SK-N-SH (cell line): ENCODE measurements around the gene C20orf204. TPM values are rescaled to one million over a fixed set of nuclear protein-coding genes. Genes with fewer than 3 reads are reported as not detected.

Source experiments
- CTCF ChIA-PET: fragments of 300-600, 350-600 bp; formaldehyde crosslinking; extraction: SDS; loops from one replicate; lab custom pipeline; 2021; lab: Yijun Ruan, JAX
- POLR2A ChIA-PET: fragments of 350-600 bp; sonication (Branson Sonifier 250); formaldehyde crosslinking; extraction: SDS; loops from one replicate; lab custom pipeline; 2020; ENCODE audit warnings: antibody characterized with exemption, inconsistent platforms; lab: Yijun Ruan, JAX
- DNase-seq: peaks from one replicate; pipeline ENCODE4 v3.0.0; 2012
- H2AFZ ChIP-seq: fragments of 200-600 bp; sonication (generic); 2 replicates; pipeline ENCODE4 v1.8.1; 2016; ENCODE audit warnings: antibody characterized with exemption, mild to moderate bottlenecking, low read depth
- H3F3A ChIP-seq: fragments of 200-600 bp; sonication (generic); replicated peaks from 2 replicates; pipeline ENCODE3; 2016; ENCODE audit warnings: antibody characterized with exemption, mild to moderate bottlenecking; ENCODE audit not compliant: insufficient read depth
- H3K27ac ChIP-seq, 2 experiments: fragments of 200-500 bp in 1 of 2; fragments of 200-600 bp in 1 of 2; sonication (Bioruptor generic) in 1 of 2; sonication (generic), shearing (Covaris generic) in 1 of 2; 2 replicates each; pipeline versions ENCODE4 v1.5.1 to v1.6.1; 2014 to 2016; ENCODE audit warnings: low read depth in 2 of 2, inconsistent platforms in 1 of 2, low read length in 1 of 2, mild to moderate bottlenecking in 1 of 2, mixed read lengths in 1 of 2
- H3K27me3 ChIP-seq: fragments of 200-600 bp; sonication (generic), shearing (Covaris generic); 2 replicates; pipeline ENCODE4 v1.6.1; 2016; ENCODE audit warnings: mixed run types; ENCODE audit not compliant: insufficient read depth
- H3K36me3 ChIP-seq, 2 experiments: fragments of 200-500 bp in 1 of 2; fragments of 200-600 bp in 1 of 2; sonication (Bioruptor generic) in 1 of 2; sonication (generic) in 1 of 2; replicated peaks in 1 of 2; 2 replicates each; pipeline versions ENCODE3 to v1.5.1; 2014 to 2016; ENCODE audit warnings: low read length in 1 of 2, mild to moderate bottlenecking in 1 of 2; ENCODE audit not compliant: insufficient read depth in 2 of 2, control insufficient read depth in 1 of 2
- H3K4me1 ChIP-seq, 2 experiments: fragments of 200-500 bp in 1 of 2; fragments of 200-600 bp in 1 of 2; sonication (Bioruptor generic) in 1 of 2; sonication (generic), shearing (Covaris generic) in 1 of 2; 2 replicates each; pipeline versions ENCODE4 v1.5.1 to v1.6.1; 2014 to 2016; ENCODE audit warnings: low read depth in 1 of 2, low read length in 1 of 2, mixed run types in 1 of 2; ENCODE audit not compliant: insufficient read depth in 2 of 2, control insufficient read depth in 1 of 2
- H3K4me2 ChIP-seq: fragments of 200-600 bp; sonication (generic), shearing (Covaris generic); 2 replicates; pipeline ENCODE4 v1.6.1; 2017; ENCODE audit warnings: mixed run types
- H3K4me3 ChIP-seq, 2 experiments: fragments of 200-500 bp in 1 of 2; fragments of 200-600 bp in 1 of 2; sonication (Bioruptor generic) in 1 of 2; sonication (generic), shearing (Covaris generic) in 1 of 2; 2 replicates each; pipeline versions ENCODE4 v1.5.1 to v1.8.1; 2014 to 2016; ENCODE audit warnings: low read depth in 2 of 2, inconsistent platforms in 1 of 2, low read length in 1 of 2, mild to moderate bottlenecking in 1 of 2, mixed read lengths in 1 of 2, moderate library complexity in 1 of 2
- H3K79me2 ChIP-seq: fragments of 200-600 bp; sonication (generic); 2 replicates; pipeline ENCODE4 v1.8.1; 2017; ENCODE audit warnings: mild to moderate bottlenecking; ENCODE audit not compliant: insufficient read depth
- H3K9ac ChIP-seq: fragments of 200-600 bp; sonication (generic); 2 replicates; pipeline ENCODE4 v1.6.1; 2017; ENCODE audit warnings: mixed run types
- H3K9me2 ChIP-seq: fragments of 200-600 bp; sonication (generic); 2 replicates; pipeline ENCODE4 v1.6.1; 2017; ENCODE audit warnings: mixed run types
- H3K9me3 ChIP-seq: fragments of 200-600 bp; sonication (generic); 2 replicates; pipeline ENCODE4 v1.6.1; 2017; ENCODE audit warnings: mixed run types, mild to moderate bottlenecking, moderate library complexity
- H4K20me1 ChIP-seq: fragments of 200-600 bp; sonication (generic); 2 replicates; pipeline ENCODE4 v1.6.1; 2017; ENCODE audit warnings: mild to moderate bottlenecking, mixed run types; ENCODE audit not compliant: insufficient read depth
- CTCF ChIP-seq: fragments of 200-600 bp; sonication (generic); IDR thresholded peaks from 2 replicates; pipeline ENCODE4 v1.6.1; 2017; ENCODE audit warnings: antibody characterized with exemption, mild to moderate bottlenecking, moderate library complexity
- ELF1 ChIP-seq: IDR thresholded peaks from 2 replicates; pipeline ENCODE4 v1.4.0; 2012
- EP300 ChIP-seq, 2 experiments: IDR thresholded peaks; 2 replicates each; pipeline versions ENCODE4 v1.4.0 to v1.6.1; 2012; ENCODE audit warnings: borderline replicate concordance in 1 of 2, low read depth in 1 of 2, low read length in 1 of 2
- EZH2phosphoT487 ChIP-seq: fragments of 200-600 bp; sonication (generic); IDR thresholded peaks from 2 replicates; pipeline ENCODE4 v1.6.1; 2017; ENCODE audit warnings: low read depth, mixed run types, mild to moderate bottlenecking, antibody characterized with exemption, moderate library complexity, borderline replicate concordance
- FOSL2 ChIP-seq: IDR thresholded peaks from 2 replicates; pipeline ENCODE4 v1.4.0; 2012; ENCODE audit warnings: low read depth, mild to moderate bottlenecking, moderate library complexity, borderline replicate concordance
- FOXJ3 ChIP-seq: sonication (generic); formaldehyde crosslinking; IDR thresholded peaks from 2 replicates; pipeline ENCODE4 v1.5.1; 2020; ENCODE audit warnings: mild to moderate bottlenecking, missing genetic modification reagents
- GABPA ChIP-seq: IDR thresholded peaks from 2 replicates; pipeline ENCODE4 v1.4.0; 2012; ENCODE audit warnings: low read depth, mild to moderate bottlenecking
- GATA2 ChIP-seq: sonication (generic); formaldehyde crosslinking; IDR thresholded peaks from 2 replicates; pipeline ENCODE4 v1.5.0; 2020; ENCODE audit warnings: mild to moderate bottlenecking, missing genetic modification reagents
- IRF3 ChIP-seq: fragments of 150-350 bp; IDR thresholded peaks from 2 replicates; pipeline ENCODE4 v1.6.1; 2016; ENCODE audit warnings: mild to moderate bottlenecking, low read depth, low read length
- NFIC ChIP-seq: IDR thresholded peaks from 2 replicates; pipeline ENCODE4 v1.4.0; 2012; ENCODE audit warnings: borderline replicate concordance
- NRF1 ChIP-seq: IDR thresholded peaks from 2 replicates; pipeline ENCODE4 v1.6.1; 2012; ENCODE audit warnings: low read depth, mild to moderate bottlenecking, low read length
- POLR2AphosphoS5 ChIP-seq: IDR thresholded peaks from 2 replicates; pipeline ENCODE4 v1.6.1; 2012; ENCODE audit warnings: low read depth, low read length
- RAD21 ChIP-seq: IDR thresholded peaks from 2 replicates; pipeline ENCODE4 v1.6.1; 2012; ENCODE audit warnings: mild to moderate bottlenecking, low read length
- RCOR1 ChIP-seq: fragments of 150-350 bp; IDR thresholded peaks from 2 replicates; pipeline ENCODE4 v1.6.1; 2017; ENCODE audit warnings: antibody characterized with exemption, low read length
- RFX5 ChIP-seq: IDR thresholded peaks from 2 replicates; pipeline ENCODE4 v1.6.1; 2012; ENCODE audit warnings: mild to moderate bottlenecking, improper control_type of control experiment, low read length
- RXRA ChIP-seq: IDR thresholded peaks from 2 replicates; pipeline ENCODE4 v1.4.0; 2012; ENCODE audit warnings: low read depth, mild to moderate bottlenecking, borderline replicate concordance
- SMC3 ChIP-seq: IDR thresholded peaks from 2 replicates; pipeline ENCODE4 v1.6.1; 2012; ENCODE audit warnings: low read depth, low read length, improper control_type of control experiment
- USF1 ChIP-seq: IDR thresholded peaks from 2 replicates; pipeline ENCODE4 v1.4.0; 2012; ENCODE audit warnings: low read depth, borderline replicate concordance
- USF2 ChIP-seq: fragments of 150-350 bp; IDR thresholded peaks from 2 replicates; pipeline ENCODE4 v1.6.1; 2017; ENCODE audit warnings: antibody characterized with exemption, low read length, low read depth, borderline replicate concordance
- ZBTB33 ChIP-seq: IDR thresholded peaks from 2 replicates; pipeline ENCODE4 v1.4.0; 2012; ENCODE audit warnings: low read depth, borderline replicate concordance
- WGBS: methylation state at CpG from one replicate; pipeline ENCODE4 v1.1.6; 2017; ENCODE audit warnings: low lambda C conversion rate; 5-methylcytosine and 5-hydroxymethylcytosine counted together
- polyA plus RNA-seq, 3 experiments: library from polyadenylated mRNA; depleted of rRNA; stranded (reverse); fragments of >200 nt; gene quantifications; 2 replicates each; pipeline ENCODE4 v1.2.3, GENCODE V29; 2012

The C20orf204 gene
- polyA plus RNA-seq, 1 of the 3 experiments (the other 2 are of a cell fraction), result 0.21 TPM

GRCh38 chr20:64015635-64016034, 20.3 kb upstream of the C20orf204 start:
- Histone ChIP-seq H3K9ac (no peak overlapping the region), H2AFZ (no peak overlapping the region), H3K27me3 (no peaks in the 10 kb centered on the region), H3K4me3 (no peak overlapping the region), H4K20me1 (no peaks in the 10 kb centered on the region), H3K9me2 (no peaks in the 10 kb centered on the region)
- no peak for DNase-seq
- WGBS, result 100% methylated on average over 2 of the region's 2 CpGs
- CTCF ChIA-PET, result no interaction called here
- TF ChIP-seq ZBTB33 (no peak), FOSL2 (no peak), RFX5 (no peak), USF1 (no peak), GATA2 (CRISPR knock-in tag) (no peak), CTCF (no peak), ELF1 (no peak), POLR2AphosphoS5 (no peak), SMC3 (no peak), USF2 (no peak), EZH2phosphoT487 (no peak), RAD21 (no peak), IRF3 (no peak), FOXJ3 (CRISPR knock-in tag) (no peak), RCOR1 (no peak), NRF1 (no peak), NFIC (no peak), RXRA (no peak), GABPA (no peak), EP300 (IDR thresholded peaks at IDR 0.05; ENCODE audit: borderline replicate concordance in 1 of 2, low read depth in 1 of 2, low read length in 1 of 2) (no peak)
- TF ChIP-seq, all 33 proteins: peak for 0
- H3K79me2 ChIP-seq, result peaks cover 4% of the 10 kb centered on the region; the same call in 1 of the 2 replicates
- no peak overlapping the region for H3K4me2 ChIP-seq
- POLR2A ChIA-PET, result no interaction called here
- peaks cover 4% of the 10 kb centered on the region for H3F3A ChIP-seq
- no peaks in the 10 kb centered on the region for H3K4me1 ChIP-seq
- H3K27ac ChIP-seq, result no peak overlapping the region
- H3K36me3 ChIP-seq, result peaks cover 36 to 42% of the 10 kb centered on the region in 2 experiments
- H3K9me3 ChIP-seq, result no peaks in the 10 kb centered on the region
